GM12892 (cell line): ENCODE data around the gene ZNF181.
"Not testable (repeated sequence)": the region's sequence is repeated elsewhere in the genome, so short reads cannot be mapped to it uniquely, and the experiment has no call there.

Source experiments
- POLR2A ChIP-seq: IDR thresholded peaks from 2 replicates; pipeline ENCODE4 v1.6.1; 2011; ENCODE audit warnings: low read depth, low read length, control low read depth
- POLR2AphosphoS5 ChIP-seq: IDR thresholded peaks from 2 replicates; pipeline ENCODE4 v1.6.1; 2011; ENCODE audit warnings: low read depth, low read length, control low read depth
- TAF1 ChIP-seq: IDR thresholded peaks from 2 replicates; pipeline ENCODE4 v1.6.1; 2011; ENCODE audit warnings: low read depth, mild to moderate bottlenecking, control low read depth, low read length, borderline replicate concordance

GRCh38 chr19:34685266-34685665 lies 48.8 kb upstream of the ZNF181 start:
- TF ChIP-seq POLR2A, POLR2AphosphoS5, TAF1: not testable (repeated sequence)
